H1 (cell line): ENCODE measurements around the gene OR5K3. TPM values are rescaled to one million over a fixed set of nuclear protein-coding genes. Genes with fewer than 3 reads are reported as not detected.
A peak's percentile ranks its signal among the peaks of the same experiment; 100 is the strongest.
"Not testable (repeated sequence)": the region's sequence is repeated elsewhere in the genome, so short reads cannot be mapped to it uniquely, and the experiment has no call there.

Experiments
- CTCF ChIA-PET: fragments of 300-600 bp; sonication (Branson Sonifier 250); formaldehyde crosslinking; loops from one replicate; lab custom pipeline; 2021; ENCODE audit not compliant: partially characterized antibody; lab: Charles Lee
- POLR2A ChIA-PET: fragments of 300-600 bp; sonication (Branson Sonifier 250); formaldehyde crosslinking; loops from one replicate; lab custom pipeline; 2021; ENCODE audit warnings: inconsistent platforms; ENCODE audit not compliant: partially characterized antibody; lab: Charles Lee
- DNase-seq, 2 experiments: peaks; one replicate each; pipeline versions ENCODE4 v3.0.0 to v3.0.0-alpha.2; 2010 to 2022; ENCODE audit warnings: low spot score in 2 of 2, low read depth in 1 of 2, mixed read lengths in 1 of 2
- FAIRE-seq: peaks from 2 replicates; lab custom pipeline; 2011; peaks lifted over from hg19 to GRCh38; lab: Jason Lieb, UNC
- H2AFZ ChIP-seq: 2 replicates; pipeline ENCODE4 v1.8.1; 2012; ENCODE audit warnings: low read length, inconsistent platforms
- H2AK5ac ChIP-seq: 2 replicates; pipeline ENCODE4 v1.6.1; 2013; ENCODE audit warnings: low read depth, low read length
- H2BK120ac ChIP-seq: replicated peaks from 2 replicates; pipeline ENCODE3; 2013; ENCODE audit warnings: low read depth, low read length, inconsistent platforms
- H2BK12ac ChIP-seq: 2 replicates; pipeline ENCODE4 v1.6.1; 2013; ENCODE audit warnings: low read depth, low read length
- H2BK15ac ChIP-seq: 2 replicates; pipeline ENCODE4 v1.6.1; 2013; ENCODE audit warnings: low read length
- H2BK20ac ChIP-seq: 2 replicates; pipeline ENCODE4 v1.6.1; 2013; ENCODE audit warnings: low read length
- H2BK5ac ChIP-seq: 2 replicates; pipeline ENCODE4 v1.6.1; 2013; ENCODE audit warnings: low read depth, low read length
- H3K14ac ChIP-seq: 2 replicates; pipeline ENCODE4 v1.6.1; 2013; ENCODE audit warnings: inconsistent platforms; ENCODE audit not compliant: insufficient read length
- H3K18ac ChIP-seq: 2 replicates; pipeline ENCODE4 v1.6.1; 2013; ENCODE audit warnings: low read length; ENCODE audit errors: extremely low read depth
- H3K23ac ChIP-seq: 2 replicates; pipeline ENCODE4 v1.6.1; 2013; ENCODE audit warnings: inconsistent platforms; ENCODE audit not compliant: insufficient read length
- H3K23me2 ChIP-seq: 2 replicates; pipeline ENCODE4 v1.6.1; 2013; ENCODE audit warnings: low read depth, low read length
- H3K27ac ChIP-seq: 2 replicates; pipeline ENCODE4 v1.6.1; 2011; ENCODE audit warnings: low read depth, low read length, inconsistent platforms
- H3K27me3 ChIP-seq, 4 experiments: replicated peaks in 1 of 4; 1 replicate in 1 of 4; 2 replicates in 3 of 4; pipeline versions ENCODE4 v1.6.1 to v1.8.1; 2011 to 2013; ENCODE audit warnings: low read length in 3 of 4, mild to moderate bottlenecking in 3 of 4, inconsistent platforms in 2 of 4, mixed read lengths in 2 of 4, moderate library complexity in 1 of 4; ENCODE audit not compliant: control insufficient read depth in 3 of 4, insufficient read depth in 3 of 4; ENCODE audit errors: extremely low read depth in 1 of 4
- H3K36me3 ChIP-seq, 4 experiments: 2 replicates each; pipeline versions ENCODE4 v1.6.1 to v1.8.1; 2011 to 2013; ENCODE audit warnings: mild to moderate bottlenecking in 4 of 4, low read length in 3 of 4, moderate library complexity in 2 of 4, control low read depth in 1 of 4, inconsistent platforms in 1 of 4; ENCODE audit not compliant: insufficient read depth in 4 of 4, control insufficient read depth in 2 of 4
- H3K4ac ChIP-seq: replicated peaks from 2 replicates; pipeline ENCODE3; 2013; ENCODE audit warnings: low read length, low read depth, mixed read lengths, inconsistent platforms; ENCODE audit not compliant: insufficient read length
- H3K4me1 ChIP-seq, 4 experiments: replicated peaks in 1 of 4; 1 replicate in 1 of 4; 2 replicates in 3 of 4; pipeline versions ENCODE4 v1.6.1 to v1.8.1; 2011 to 2013; ENCODE audit warnings: low read length in 3 of 4, inconsistent platforms in 2 of 4, mixed read lengths in 1 of 4; ENCODE audit not compliant: insufficient read depth in 4 of 4, control insufficient read depth in 3 of 4
- H3K4me2 ChIP-seq, 2 experiments: 2 replicates each; pipeline versions ENCODE4 v1.6.1 to v1.8.1; 2011 to 2013; ENCODE audit warnings: low read depth in 2 of 2, low read length in 2 of 2, control low read depth in 1 of 2, inconsistent platforms in 1 of 2, mild to moderate bottlenecking in 1 of 2; ENCODE audit not compliant: insufficient read depth in 1 of 2
- H3K4me3 ChIP-seq, 4 experiments: fragments of 200-600, 300-600 bp in 1 of 4; sonication (generic), shearing (Covaris generic), sonication (Bioruptor Twin) in 1 of 4; 2 replicates each; pipeline versions ENCODE4 v1.5.1 to v1.8.1; 2011 to 2016; ENCODE audit warnings: low read length in 4 of 4, low read depth in 3 of 4, control low read depth in 2 of 4, inconsistent platforms in 2 of 4, mild to moderate bottlenecking in 2 of 4, mixed read lengths in 1 of 4, moderate library complexity in 1 of 4; ENCODE audit not compliant: insufficient read depth in 2 of 4; ENCODE audit errors: extremely low read depth in 1 of 4
- H3K56ac ChIP-seq: replicated peaks from 2 replicates; pipeline ENCODE3; 2013; ENCODE audit warnings: low read depth, mild to moderate bottlenecking, mixed read lengths, low read length, inconsistent platforms; ENCODE audit not compliant: insufficient read length
- H3K79me1 ChIP-seq: 2 replicates; pipeline ENCODE4 v1.6.1; 2013; ENCODE audit warnings: low read depth, low read length, control low read depth
- H3K79me2 ChIP-seq, 2 experiments: 2 replicates each; pipeline versions ENCODE4 v1.6.1 to v1.8.1; 2012 to 2013; ENCODE audit warnings: low read length in 2 of 2, mild to moderate bottlenecking in 2 of 2, inconsistent platforms in 1 of 2; ENCODE audit not compliant: insufficient read depth in 2 of 2, control insufficient read depth in 1 of 2
- H3K9ac ChIP-seq, 4 experiments: replicated peaks in 1 of 4; 1 replicate in 1 of 4; 2 replicates in 3 of 4; pipeline versions ENCODE4 v1.6.1 to v1.8.1; 2011 to 2013; ENCODE audit warnings: low read depth in 3 of 4, low read length in 3 of 4, control low read depth in 2 of 4, mild to moderate bottlenecking in 2 of 4, moderate library complexity in 2 of 4, inconsistent platforms in 1 of 4; ENCODE audit errors: extremely low read depth in 1 of 4
- H3K9me3 ChIP-seq, 2 experiments: 2 replicates each; pipeline versions ENCODE4 v1.6.1 to v1.8.1; 2012 to 2013; ENCODE audit warnings: mild to moderate bottlenecking in 2 of 2, moderate library complexity in 2 of 2, control low read depth in 1 of 2, inconsistent platforms in 1 of 2, low read depth in 1 of 2, low read length in 1 of 2, mixed read lengths in 1 of 2; ENCODE audit not compliant: insufficient read depth in 2 of 2
- H4K20me1 ChIP-seq, 2 experiments: replicated peaks in 1 of 2; 2 replicates each; pipeline versions ENCODE3 to v1.8.1; 2011 to 2013; ENCODE audit warnings: inconsistent platforms in 2 of 2, low read length in 2 of 2, mild to moderate bottlenecking in 1 of 2; ENCODE audit not compliant: insufficient read depth in 2 of 2, control insufficient read depth in 1 of 2
- H4K5ac ChIP-seq: 2 replicates; pipeline ENCODE4 v1.6.1; 2013; ENCODE audit warnings: low read length, low read depth, mixed read lengths, inconsistent platforms; ENCODE audit not compliant: insufficient read length
- H4K8ac ChIP-seq: 2 replicates; pipeline ENCODE4 v1.8.0; 2013; ENCODE audit warnings: mild to moderate bottlenecking, moderate library complexity, low read length, inconsistent platforms; ENCODE audit not compliant: insufficient read depth; ENCODE audit errors: extremely low read depth
- H4K91ac ChIP-seq: replicated peaks from 2 replicates; pipeline ENCODE3; 2013; ENCODE audit warnings: low read length, mixed read lengths, inconsistent platforms; ENCODE audit not compliant: insufficient read length
- POLR2AphosphoS5 ChIP-seq: IDR thresholded peaks from 2 replicates; pipeline ENCODE4 v1.6.1; 2011; ENCODE audit warnings: low read depth, low read length
- TBP ChIP-seq: IDR thresholded peaks from 2 replicates; pipeline ENCODE4 v1.6.1; 2011; ENCODE audit warnings: low read depth, low read length, improper control_type of control experiment
- WGBS, 2 experiments: shearing (Covaris generic) in 1 of 2; methylation state at CpG; one replicate each; pipeline versions ENCODE4 v1.1.6 to v1.1.7; 2013 to 2015; ENCODE audit warnings: low lambda C conversion rate in 2 of 2, mixed read lengths in 2 of 2, inconsistent platforms in 1 of 2, low coverage in 1 of 2, missing lambda C conversion rate in 1 of 2; ENCODE audit not compliant: insufficient replicate concordance in 2 of 2, insufficient coverage in 1 of 2, insufficient read length in 1 of 2; ENCODE audit errors: extremely low coverage in 1 of 2, missing lambda C conversion rate in 1 of 2; 5-methylcytosine and 5-hydroxymethylcytosine counted together
- polyA plus RNA-seq, 7 experiments: library from polyadenylated mRNA; depleted of rRNA in 3 of 7; stranded (reverse) in 5 of 7; unstranded in 2 of 7; fragments of >200 nt in 5 of 7; fragments of 200-250 nt in 2 of 7; gene quantifications; 1 replicate in 5 of 7; 2 replicates in 1 of 7; 4 replicates in 1 of 7; pipeline versions ENCODE4 v1.2.1 to v1.2.3, GENCODE V29; 2011 to 2013; ENCODE audit warnings: missing spikeins in 2 of 7, mixed read lengths in 2 of 7
- total RNA-seq: library from RNA; stranded (reverse); fragmentation: NEBNext Ultra II Directional; extraction: Animal tissue kit (Norgen Biotek cat#: 25700); gene quantifications from 2 replicates; pipeline ENCODE4 v1.2.1, GENCODE V29; 2021

The OR5K3 gene
- total and polyA plus RNA-seq, 2 of the 8 experiments (the other 6 are each of a cell fraction or from before 2014, with no cell fraction given): not detected

DNA sequence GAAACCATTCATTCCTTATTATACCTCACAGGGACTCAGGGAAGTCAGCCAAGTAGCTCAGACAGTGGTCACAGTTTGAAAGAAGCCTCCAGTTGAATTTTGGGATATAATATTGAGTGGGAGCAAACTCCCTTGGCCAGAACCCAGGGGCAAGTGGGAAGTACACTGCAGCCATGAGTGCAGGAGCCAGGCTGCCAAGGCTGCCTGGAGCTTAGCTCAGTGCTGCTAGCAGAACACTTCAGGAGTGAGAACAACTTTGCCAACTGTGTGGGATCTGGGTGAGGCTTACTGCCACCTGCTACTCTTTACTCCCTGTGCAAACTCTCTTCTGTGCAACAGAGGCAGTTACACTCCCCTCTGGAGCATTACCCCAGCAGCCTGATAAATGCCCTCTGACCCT, 4.6 kb downstream of the OR5K3 start (continued):
- TF ChIP-seq POLR2AphosphoS5 (no peak), TBP (no peak)
- TF ChIP-seq, all 59 proteins: peak for 0

DNA sequence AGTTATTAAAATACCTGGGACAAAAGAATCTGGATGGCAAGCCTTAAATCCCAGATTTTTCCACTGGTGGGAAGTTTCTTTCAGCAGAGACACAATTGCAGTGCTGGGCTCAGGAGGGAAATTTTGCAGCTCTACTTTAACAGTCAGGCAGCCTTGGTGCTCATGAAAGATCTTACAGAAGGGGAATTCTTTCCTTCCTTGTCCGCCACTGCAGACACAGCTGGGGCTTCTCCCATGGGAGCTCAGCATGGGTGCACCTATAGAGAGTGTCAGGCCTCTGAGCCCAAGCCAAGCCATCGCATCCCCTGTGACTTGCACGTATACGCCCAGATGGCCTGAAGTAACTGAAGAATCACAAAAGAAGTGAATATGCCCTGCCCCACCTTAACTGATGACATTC, 6.0 kb downstream of the OR5K3 start:
- H3K18ac ChIP-seq, H3K14ac ChIP-seq, H3K23ac ChIP-seq, H3K4me1 ChIP-seq, H2AFZ ChIP-seq, H3K23me2 ChIP-seq, H3K9ac ChIP-seq, H2BK15ac ChIP-seq, H3K36me3 ChIP-seq, H3K79me2 ChIP-seq, H4K91ac ChIP-seq, H4K5ac ChIP-seq, H3K27ac ChIP-seq, H3K79me1 ChIP-seq, DNase-seq, H4K8ac ChIP-seq, H3K4ac ChIP-seq, H2BK120ac ChIP-seq, H2BK12ac ChIP-seq, H3K4me3 ChIP-seq, FAIRE-seq, H2BK20ac ChIP-seq, H3K9me3 ChIP-seq, H3K4me2 ChIP-seq, H3K56ac ChIP-seq, H3K27me3 ChIP-seq, POLR2A ChIA-PET, H2AK5ac ChIP-seq, CTCF ChIA-PET, H4K20me1 ChIP-seq: not testable (repeated sequence)
- peak overlapping the region; percentile 52; the same call in 1 of the 2 replicates for H2BK5ac ChIP-seq
- WGBS, 2 experiments: 92% methylated on average over 4 of the region's 4 CpGs; no CpG with 5 or more reads in 1 of the 2 experiments
